Lung (tissue), 12 donors: ENCODE results near the gene SNTA1. TPM values are rescaled to one million over a fixed set of nuclear protein-coding genes. Genes with fewer than 3 reads are reported as not detected.
"Not testable (repeated sequence)": the region's sequence is repeated elsewhere in the genome, so short reads cannot be mapped to it uniquely, and the experiment has no call there.

Source experiments
- ATAC-seq: fragments of 200-7000 bp; cut with Tn5 transposase; one replicate; pipeline ENCODE4 v1.9.1; 2020; ENCODE audit warnings: moderate number of reproducible peaks; ENCODE audit not compliant: insufficient read depth, low FRiP score
- DNase-seq, 3 donors: peaks; one replicate each; pipeline ENCODE4 v3.0.0-alpha.2; 2013 to 2017
- H3K27ac ChIP-seq, 2 donors: one replicate each; pipeline ENCODE4 v1.5.1; 2013; ENCODE audit warnings: mild to moderate bottlenecking in 2 of 2, moderate library complexity in 2 of 2, control low read depth in 1 of 2, inconsistent platforms in 1 of 2, low read depth in 1 of 2, low read length in 1 of 2
- H3K27me3 ChIP-seq, 3 donors: one replicate each; pipeline ENCODE4 v1.5.1; 2013; ENCODE audit warnings: low read length in 2 of 3; ENCODE audit not compliant: control insufficient read depth in 3 of 3, insufficient read depth in 3 of 3
- H3K36me3 ChIP-seq, 4 donors: one replicate each; pipeline ENCODE4 v1.5.1; 2013; ENCODE audit warnings: low read length in 4 of 4, mild to moderate bottlenecking in 1 of 4, moderate library complexity in 1 of 4; ENCODE audit not compliant: control insufficient read depth in 4 of 4, insufficient read depth in 4 of 4
- H3K4me1 ChIP-seq, 5 donors: one replicate each; pipeline ENCODE4 v1.5.1; 2013; ENCODE audit warnings: low read length in 5 of 5, mild to moderate bottlenecking in 2 of 5, moderate library complexity in 1 of 5; ENCODE audit not compliant: control insufficient read depth in 5 of 5, insufficient read depth in 5 of 5
- H3K4me3 ChIP-seq: one replicate; pipeline ENCODE4 v1.5.1; 2013; ENCODE audit warnings: mild to moderate bottlenecking, control low read depth, moderate library complexity
- H3K9ac ChIP-seq, 2 donors: one replicate each; pipeline ENCODE4 v1.5.1; 2013; ENCODE audit warnings: low read length in 2 of 2, control low read depth in 1 of 2; ENCODE audit not compliant: insufficient read depth in 1 of 2
- H3K9me3 ChIP-seq, 4 donors: one replicate each; pipeline ENCODE4 v1.5.1; 2013; ENCODE audit warnings: low read length in 3 of 4, mild to moderate bottlenecking in 1 of 4, moderate library complexity in 1 of 4; ENCODE audit not compliant: control insufficient read depth in 4 of 4, insufficient read depth in 3 of 4
- WGBS, 2 donors: extraction: QIAGEN DNeasy Blood & Tissue Kit; methylation state at CpG; one replicate each; pipeline ENCODE4 v1.1.7; 2013; 5-methylcytosine and 5-hydroxymethylcytosine counted together
- polyA plus RNA-seq, 2 donors: library from polyadenylated mRNA; stranded (reverse); fragments of 200-250 nt; gene quantifications; one replicate each; pipeline ENCODE4 v1.2.1, GENCODE V29; 2013
- total RNA-seq, 2 donors: library from RNA; depleted of rRNA in 1 of 2; stranded (reverse); fragments of >200 nt in 1 of 2; gene quantifications; one replicate each; pipeline ENCODE4 v1.2.1, GENCODE V29; 2014 to 2021
- TF ChIP-seq, protein P1 (sequence below): IDR thresholded peaks from 2 replicates; pipeline ENCODE4 v1.5.1; 2012; ENCODE audit warnings: mild to moderate bottlenecking; ENCODE audit errors: control extremely low read depth, extremely low read depth
- donor health status: control.
- donor health status: control.
- donor health status: Bipolar disorder and iron deficiency.
- donor health status: healthy.
- donor health status: DM: yes; HTN: yes; CAD: no.

The SNTA1 gene
- total and polyA plus RNA-seq, 4 donors = 3.7 to 9.9 (median 6.8) TPM

DNA sequence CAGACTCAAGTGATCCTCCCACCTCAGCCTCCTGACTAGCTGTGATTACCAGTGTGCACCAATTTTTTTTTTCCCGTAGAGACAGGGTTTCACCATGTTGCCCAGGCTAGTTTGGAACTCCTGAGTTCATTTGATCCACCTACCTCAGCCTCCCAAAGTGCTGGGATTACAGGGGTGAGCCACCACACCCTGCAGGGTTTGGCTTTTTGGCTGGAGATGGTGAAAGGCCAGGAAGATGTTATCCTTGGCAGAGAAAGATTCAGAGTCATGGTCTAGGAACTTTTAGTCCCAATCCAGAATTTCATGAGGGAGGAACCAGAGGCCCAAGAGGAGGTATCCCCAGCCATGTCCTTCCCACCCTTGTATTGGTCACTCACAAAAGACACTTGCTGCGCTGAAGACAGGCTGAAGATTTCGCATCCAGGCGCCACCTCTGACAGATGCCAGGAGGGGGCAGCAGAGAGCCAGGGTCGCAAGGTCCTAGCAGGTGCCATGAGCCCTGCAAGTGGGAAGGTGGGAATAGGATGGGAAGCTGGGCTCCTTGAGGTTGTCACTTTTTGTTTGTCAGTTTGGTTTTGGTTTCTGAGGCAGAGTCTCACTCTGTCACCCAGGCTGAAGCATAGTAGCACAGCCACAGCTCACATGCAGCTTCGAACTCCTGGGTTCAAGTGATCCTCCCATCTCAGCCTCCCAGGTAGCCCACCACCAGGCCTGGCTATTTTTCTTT is 13.5 kb upstream of the SNTA1 start:
- not testable (repeated sequence) for H3K4me3 ChIP-seq, H3K27ac ChIP-seq, H3K9ac ChIP-seq, H3K36me3 ChIP-seq, H3K9me3 ChIP-seq, H3K27me3 ChIP-seq, H3K4me1 ChIP-seq
- DNase-seq (peak; percentile 73 to 77 (median 77)), ATAC-seq (peak; percentile 90)
- TF ChIP-seq, protein P1, sequence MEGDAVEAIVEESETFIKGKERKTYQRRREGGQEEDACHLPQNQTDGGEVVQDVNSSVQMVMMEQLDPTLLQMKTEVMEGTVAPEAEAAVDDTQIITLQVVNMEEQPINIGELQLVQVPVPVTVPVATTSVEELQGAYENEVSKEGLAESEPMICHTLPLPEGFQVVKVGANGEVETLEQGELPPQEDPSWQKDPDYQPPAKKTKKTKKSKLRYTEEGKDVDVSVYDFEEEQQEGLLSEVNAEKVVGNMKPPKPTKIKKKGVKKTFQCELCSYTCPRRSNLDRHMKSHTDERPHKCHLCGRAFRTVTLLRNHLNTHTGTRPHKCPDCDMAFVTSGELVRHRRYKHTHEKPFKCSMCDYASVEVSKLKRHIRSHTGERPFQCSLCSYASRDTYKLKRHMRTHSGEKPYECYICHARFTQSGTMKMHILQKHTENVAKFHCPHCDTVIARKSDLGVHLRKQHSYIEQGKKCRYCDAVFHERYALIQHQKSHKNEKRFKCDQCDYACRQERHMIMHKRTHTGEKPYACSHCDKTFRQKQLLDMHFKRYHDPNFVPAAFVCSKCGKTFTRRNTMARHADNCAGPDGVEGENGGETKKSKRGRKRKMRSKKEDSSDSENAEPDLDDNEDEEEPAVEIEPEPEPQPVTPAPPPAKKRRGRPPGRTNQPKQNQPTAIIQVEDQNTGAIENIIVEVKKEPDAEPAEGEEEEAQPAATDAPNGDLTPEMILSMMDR = peak; percentile 96
- 19 to 21% methylated on average over 5 of the region's 6 CpGs for WGBS, 2 donors

DNA sequence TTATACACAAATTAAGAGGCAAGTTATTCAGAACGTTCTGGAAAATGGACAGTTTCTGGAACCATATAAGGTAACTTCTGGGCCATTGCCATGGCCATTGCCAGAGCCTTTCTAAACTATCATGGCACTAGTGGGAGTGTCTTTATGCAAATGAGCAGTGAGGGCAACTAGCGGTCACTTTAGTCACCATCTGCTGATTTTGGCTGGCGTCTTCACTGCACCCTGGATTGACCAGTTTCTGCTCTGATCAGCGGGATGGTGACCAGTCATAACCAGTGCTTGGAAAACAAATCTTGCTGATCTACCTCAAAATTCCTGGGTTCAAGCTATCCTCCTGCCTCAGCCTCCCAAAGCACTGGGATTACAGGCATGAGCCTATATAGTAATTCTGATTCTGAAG is 7.3 kb upstream of the SNTA1 start:
- TF ChIP-seq, protein P1 = no peak
- Histone ChIP-seq H3K27ac (no peak overlapping the region), H3K27me3 (no peaks in the 10 kb centered on the region), H3K36me3 (no peaks in the 10 kb centered on the region), H3K9ac (no peak overlapping the region), H3K9me3 (no peaks in the 10 kb centered on the region), H3K4me3 (no peak overlapping the region), H3K4me1 (peaks cover 0 to 3% (median 0%) of the 10 kb centered on the region in 5 donors)
- DNase-seq = peak in 2 of 3 donors; percentile 22 to 27
- ATAC-seq = no peak
- 66 to 87% methylated on average over 4 of the region's 4 CpGs for whole genome bisulfite sequencing, 2 donors

DNA sequence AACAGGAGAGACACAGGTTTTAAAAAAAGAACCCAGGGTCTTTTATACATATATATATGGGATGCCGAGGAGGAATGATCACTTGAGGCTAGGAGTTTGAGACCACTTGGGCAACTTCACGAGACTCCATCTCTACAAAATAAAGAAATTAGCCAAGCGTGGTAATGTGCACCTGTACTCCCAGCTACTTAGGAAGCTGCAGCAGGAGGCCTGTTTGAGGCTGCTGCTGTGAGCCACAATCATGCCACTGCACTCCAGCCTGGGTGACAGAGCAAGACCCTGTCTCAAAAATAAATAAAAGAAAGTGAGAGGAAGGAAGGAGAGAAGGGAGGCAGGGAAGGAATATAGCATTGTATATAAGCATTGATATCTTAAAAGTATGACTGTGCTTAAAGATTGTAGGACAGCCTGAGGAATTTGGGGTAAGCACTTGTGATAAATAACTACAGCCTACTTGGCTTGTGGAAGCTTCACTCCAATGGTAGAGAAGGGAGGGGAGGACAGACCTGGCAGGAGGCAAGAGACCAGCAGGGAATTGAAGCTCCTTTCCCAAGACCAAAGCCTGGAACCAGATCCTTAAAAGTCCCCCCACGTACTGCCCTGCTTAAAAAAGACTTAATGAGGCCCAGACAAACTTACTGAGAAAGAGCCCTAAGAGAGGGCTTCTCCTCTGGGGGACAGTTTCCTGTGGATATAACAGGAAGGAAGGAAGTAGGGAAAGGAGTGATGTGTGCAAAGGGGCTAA is 2.5 kb upstream of the SNTA1 start:
- TF ChIP-seq, protein P1 = no peak
- 89 to 91% methylated on average over 4 of the region's 4 CpGs for WGBS, 2 donors
- Histone ChIP-seq H3K4me3 (no peak overlapping the region), H3K4me1 (peaks cover 0 to 11% (median 3%) of the 10 kb centered on the region in 5 donors), H3K27ac (no peak overlapping the region), H3K36me3 (no peaks in the 10 kb centered on the region), H3K9ac (no peak overlapping the region), H3K27me3 (no peaks in the 10 kb centered on the region), H3K9me3 (no peaks in the 10 kb centered on the region)
- no peak for DNase-seq
- ATAC-seq = no peak
